GM21390 (cell line): ENCODE results near the gene B3GAT1.

Experiments
- ATAC-seq: cut with Tn5 transposase; IDR thresholded peaks from one replicate; pipeline ENCODE4 v1.9.1; 2021; ENCODE audit not compliant: unreplicated experiment

Gene B3GAT1

GRCh38 chr11:134392953-134393615, 19.0 kb downstream of the B3GAT1 start:
- ATAC-seq = no peak

- ATAC-seq = no peak
These were observed 20.4 kb downstream of the B3GAT1 start for GRCh38 chr11:134391656-134392055.

GRCh38 chr11:134390706-134391569, 21.1 kb downstream of the B3GAT1 start:
- no peak for ATAC-seq

GRCh38 chr11:134389464-134390180, 22.4 kb downstream of the B3GAT1 start:
- no peak for ATAC-seq

- no peak for ATAC-seq
These were observed 23.5 kb downstream of the B3GAT1 start for GRCh38 chr11:134388590-134388989.

GRCh38 chr11:134387501-134387900, 24.5 kb downstream of the B3GAT1 start:
- ATAC-seq = no peak

GRCh38 chr11:134386945-134387344, 25.1 kb downstream of the B3GAT1 start:
- ATAC-seq = no peak

- ATAC-seq = no peak
These were observed 26.1 kb downstream of the B3GAT1 start for GRCh38 chr11:134385774-134386565.

- no peak for ATAC-seq
These were observed 26.9 kb downstream of the B3GAT1 start for GRCh38 chr11:134385171-134385570.

- no peak for ATAC-seq
These were observed 27.6 kb downstream of the B3GAT1 start for GRCh38 chr11:134384406-134384805.

GRCh38 chr11:134383576-134384221, 28.3 kb downstream of the B3GAT1 start:
- no peak for ATAC-seq

- ATAC-seq = no peak
These were observed 29.2 kb downstream of the B3GAT1 start for GRCh38 chr11:134382830-134383229.

- ATAC-seq = no peak
These were observed 29.8 kb downstream of the B3GAT1 start for GRCh38 chr11:134382257-134382656.

- ATAC-seq = no peak
These were observed 31.3 kb downstream of the B3GAT1 start for GRCh38 chr11:134380785-134381184.

- no peak for ATAC-seq
These were observed 31.8 kb downstream of the B3GAT1 start for GRCh38 chr11:134380229-134380628.

GRCh38 chr11:134379241-134379640, 32.8 kb downstream of the B3GAT1 start:
- no peak for ATAC-seq

- ATAC-seq = no peak
These were observed 34.2 kb downstream of the B3GAT1 start for GRCh38 chr11:134377876-134378275.

- no peak for ATAC-seq
These were observed 35.7 kb downstream of the B3GAT1 start for GRCh38 chr11:134376150-134376921.

GRCh38 chr11:134374891-134375550, 37.0 kb downstream of the B3GAT1 start:
- ATAC-seq = no peak
